ENCODE results near the gene MED15. TPM values are rescaled to one million over a fixed set of nuclear protein-coding genes. Genes with fewer than 3 reads are reported as not detected.
"Not testable (repeated sequence)": the region's sequence is repeated elsewhere in the genome, so short reads cannot be mapped to it uniquely, and the experiment has no call there.

Gene MED15, protein sequence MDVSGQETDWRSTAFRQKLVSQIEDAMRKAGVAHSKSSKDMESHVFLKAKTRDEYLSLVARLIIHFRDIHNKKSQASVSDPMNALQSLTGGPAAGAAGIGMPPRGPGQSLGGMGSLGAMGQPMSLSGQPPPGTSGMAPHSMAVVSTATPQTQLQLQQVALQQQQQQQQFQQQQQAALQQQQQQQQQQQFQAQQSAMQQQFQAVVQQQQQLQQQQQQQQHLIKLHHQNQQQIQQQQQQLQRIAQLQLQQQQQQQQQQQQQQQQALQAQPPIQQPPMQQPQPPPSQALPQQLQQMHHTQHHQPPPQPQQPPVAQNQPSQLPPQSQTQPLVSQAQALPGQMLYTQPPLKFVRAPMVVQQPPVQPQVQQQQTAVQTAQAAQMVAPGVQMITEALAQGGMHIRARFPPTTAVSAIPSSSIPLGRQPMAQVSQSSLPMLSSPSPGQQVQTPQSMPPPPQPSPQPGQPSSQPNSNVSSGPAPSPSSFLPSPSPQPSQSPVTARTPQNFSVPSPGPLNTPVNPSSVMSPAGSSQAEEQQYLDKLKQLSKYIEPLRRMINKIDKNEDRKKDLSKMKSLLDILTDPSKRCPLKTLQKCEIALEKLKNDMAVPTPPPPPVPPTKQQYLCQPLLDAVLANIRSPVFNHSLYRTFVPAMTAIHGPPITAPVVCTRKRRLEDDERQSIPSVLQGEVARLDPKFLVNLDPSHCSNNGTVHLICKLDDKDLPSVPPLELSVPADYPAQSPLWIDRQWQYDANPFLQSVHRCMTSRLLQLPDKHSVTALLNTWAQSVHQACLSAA
- 10 to 100 TPM; 38.1 to 62.5 (median 50.7) TPM for polyA plus RNA-seq (ENCODE audit: insufficient read depth in 1 of 5, insufficient read length in 5 of 5, low replicate concordance in 1 of 5)
- long read RNA-seq, donor 1, partial matches to known transcripts = 57 of 60 reads
- long read RNA-seq, donor 1, other reads (novel, unspliced or antisense) = 0 of 60 reads
- long read RNA-seq, donor 2, partial matches to known transcripts = 7 of 9 reads
- long read RNA-seq, donor 2, other reads (novel, unspliced or antisense) = 0 of 9 reads
- long read RNA-seq, donor 3, partial matches to known transcripts = 19 of 22 reads
- long read RNA-seq, donor 3, other reads (novel, unspliced or antisense) = 0 of 22 reads
- long read RNA-seq, donor 4, partial matches to known transcripts = 28 of 31 reads
- long read RNA-seq, donor 4, other reads (novel, unspliced or antisense) = 0 of 31 reads
- long read RNA-seq, donor 5, partial matches to known transcripts = 50 of 55 reads
- long read RNA-seq, donor 5, other reads (novel, unspliced or antisense) = 0 of 55 reads
- long read RNA-seq, donor 6, partial matches to known transcripts = 46 of 55 reads
- long read RNA-seq, donor 6, other reads (novel, unspliced or antisense) = 0 of 55 reads
- long read RNA-seq, donor 7, transcript MED15-201 (18 exons, 3,351 nt) = major isoform, 5 of 56 reads
- long read RNA-seq, donor 7, partial matches to known transcripts = 43 of 56 reads
- long read RNA-seq, donor 7, other reads (novel, unspliced or antisense) = 0 of 56 reads
- long read RNA-seq, donor 8, partial matches to known transcripts = 9 of 12 reads
- long read RNA-seq, donor 8, other reads (novel, unspliced or antisense) = 0 of 12 reads

DNA sequence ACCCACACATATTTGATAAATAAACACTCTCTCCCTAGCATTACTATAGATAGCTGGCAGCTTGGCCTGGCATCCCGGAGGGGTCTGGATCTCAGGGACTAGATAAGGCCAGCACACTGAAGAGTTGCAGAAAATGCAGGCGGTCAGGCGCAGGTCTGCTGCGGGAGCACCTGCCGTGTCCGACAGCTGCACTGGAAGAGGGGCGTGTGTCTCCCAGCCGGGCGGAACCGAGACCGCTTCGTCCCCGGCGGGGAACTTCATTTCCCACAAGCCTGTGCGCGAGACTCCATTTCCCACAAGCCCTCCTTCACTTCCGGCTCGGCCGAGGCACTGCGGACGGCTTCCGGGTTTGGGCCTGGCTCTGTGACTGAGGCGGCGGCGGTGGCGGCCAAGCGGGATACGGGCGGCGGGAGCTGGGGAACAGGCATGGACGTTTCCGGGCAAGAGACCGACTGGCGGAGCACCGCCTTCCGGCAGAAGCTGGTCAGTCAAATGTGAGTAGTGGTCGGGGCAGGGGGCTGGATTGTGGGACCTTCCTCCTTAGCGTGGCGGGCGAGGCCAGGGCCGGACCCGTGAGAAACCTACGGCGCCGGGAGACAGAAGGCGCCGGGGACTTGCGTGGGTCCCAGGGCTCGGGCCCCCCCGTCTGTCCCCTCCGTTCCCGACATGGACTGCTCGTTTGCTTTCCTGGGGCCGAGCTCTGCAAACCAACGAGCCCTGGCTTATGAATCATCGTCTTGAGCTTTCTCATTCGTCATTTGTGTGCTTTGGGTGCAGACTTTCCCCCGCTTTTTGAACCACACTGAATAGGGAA, at the start of gene MED15:
MED15 (plus strand) TSS at position 358 of the 814 bp plus-strand sequence; CDS start at position 427, 69 bp downstream.
- peak; percentile 80 to 81 for DNase-seq

DNA sequence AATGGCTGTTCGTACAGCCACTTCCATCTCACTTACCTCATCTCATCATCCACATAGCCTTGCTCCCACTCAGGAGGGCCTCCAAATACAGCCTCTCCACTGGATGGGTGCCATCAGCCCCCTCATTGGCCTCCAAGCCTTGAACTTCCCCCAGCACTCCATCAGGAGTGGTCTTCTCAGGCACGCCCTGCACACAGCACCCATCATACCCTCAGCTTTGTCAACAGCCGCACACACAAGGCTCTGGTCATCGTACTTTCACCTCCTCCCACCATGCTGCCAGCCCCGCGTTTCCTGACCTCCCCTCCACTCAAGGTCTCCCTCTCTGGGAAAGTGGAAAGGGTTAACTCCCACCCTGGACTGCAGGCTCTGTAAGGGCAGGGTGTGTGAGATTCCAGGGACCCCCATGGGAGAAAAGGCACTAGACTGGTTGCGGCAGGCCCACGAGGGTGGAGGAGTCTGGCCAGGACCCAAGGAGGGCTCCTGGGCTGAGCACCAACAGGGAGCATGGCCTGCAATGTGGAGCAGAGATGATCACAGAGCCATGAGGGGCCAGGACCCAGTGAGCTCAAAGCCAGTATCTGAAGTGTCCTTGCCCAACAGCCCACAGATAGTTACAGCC, 48.8 kb upstream of the MED15 start:
- DNase-seq = no peak

DNA sequence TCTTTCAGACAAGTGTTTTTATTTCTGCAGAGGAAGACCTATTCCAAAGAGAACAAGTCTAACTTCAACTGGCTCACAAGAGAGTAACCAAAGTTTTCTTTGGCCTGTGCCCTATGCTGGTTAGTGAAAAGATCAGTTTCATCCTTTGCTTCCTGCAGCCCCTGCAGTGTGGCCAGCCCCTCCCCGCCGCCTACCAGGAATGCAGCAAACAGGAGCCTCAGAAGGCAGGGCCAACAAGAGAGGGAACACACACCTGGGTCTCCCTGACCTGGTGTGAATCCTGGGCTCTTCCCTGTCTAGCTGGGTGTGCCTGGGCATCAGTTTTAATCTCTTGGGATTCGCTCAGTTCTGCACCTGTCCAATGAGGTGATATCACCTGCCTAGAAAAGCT, 48.3 kb upstream of the MED15 start:
- DNase-seq = no peak

- no peak for DNase-seq
Observed at GRCh38 chr22:20459862-20460261, 47.5 kb upstream of the MED15 start.

GRCh38 chr22:20463324-20464095, 43.9 kb upstream of the MED15 start:
- no peak for DNase-seq

GRCh38 chr22:20464096-20464614, 43.3 kb upstream of the MED15 start:
- no peak for DNase-seq

- no peak for DNase-seq
Observed at GRCh38 chr22:20464912-20465758, 42.3 kb upstream of the MED15 start.

DNA sequence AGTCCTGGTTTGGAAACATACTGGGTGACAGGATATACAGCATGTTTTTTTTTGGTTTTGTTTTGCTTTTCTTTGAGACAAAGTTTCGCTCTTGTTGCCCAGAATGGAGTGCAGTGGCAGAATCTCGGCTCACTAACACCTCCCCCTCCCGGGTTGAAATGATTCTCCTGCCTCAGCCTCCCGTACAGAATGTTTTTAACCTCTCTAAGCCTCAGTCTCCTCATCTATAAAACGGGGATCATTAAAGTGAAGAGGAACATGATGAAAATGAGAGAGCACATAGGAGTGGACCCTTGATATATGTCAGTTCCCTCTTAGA, 41.7 kb upstream of the MED15 start:
- no peak for DNase-seq

- no peak for DNase-seq
Observed at GRCh38 chr22:20466659-20467379, 40.6 kb upstream of the MED15 start.

- no peak for DNase-seq
Observed at GRCh38 chr22:20469110-20469868, 38.1 kb upstream of the MED15 start.

DNA sequence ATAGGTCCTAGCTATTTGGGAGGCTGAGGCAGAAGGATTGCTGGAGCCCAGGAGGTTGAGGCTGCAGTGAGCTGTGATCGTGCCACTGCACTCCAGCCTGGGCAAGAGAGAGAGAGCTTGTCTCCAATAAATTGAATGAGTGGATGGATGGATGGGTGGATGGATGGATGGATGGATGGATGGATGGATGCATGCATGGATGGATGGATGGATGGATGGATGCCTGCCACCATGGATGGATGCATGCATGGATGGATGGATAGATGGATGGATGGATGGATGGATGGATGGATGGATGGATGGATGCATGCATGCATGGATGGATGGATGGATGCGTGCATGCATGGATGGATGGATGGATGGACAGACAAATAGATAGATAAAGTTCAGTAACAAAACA, 36.9 kb upstream of the MED15 start:
- DNase-seq = not testable (repeated sequence)

- DNase-seq = no peak
Observed at GRCh38 chr22:20471126-20471833, 36.1 kb upstream of the MED15 start.

DNA sequence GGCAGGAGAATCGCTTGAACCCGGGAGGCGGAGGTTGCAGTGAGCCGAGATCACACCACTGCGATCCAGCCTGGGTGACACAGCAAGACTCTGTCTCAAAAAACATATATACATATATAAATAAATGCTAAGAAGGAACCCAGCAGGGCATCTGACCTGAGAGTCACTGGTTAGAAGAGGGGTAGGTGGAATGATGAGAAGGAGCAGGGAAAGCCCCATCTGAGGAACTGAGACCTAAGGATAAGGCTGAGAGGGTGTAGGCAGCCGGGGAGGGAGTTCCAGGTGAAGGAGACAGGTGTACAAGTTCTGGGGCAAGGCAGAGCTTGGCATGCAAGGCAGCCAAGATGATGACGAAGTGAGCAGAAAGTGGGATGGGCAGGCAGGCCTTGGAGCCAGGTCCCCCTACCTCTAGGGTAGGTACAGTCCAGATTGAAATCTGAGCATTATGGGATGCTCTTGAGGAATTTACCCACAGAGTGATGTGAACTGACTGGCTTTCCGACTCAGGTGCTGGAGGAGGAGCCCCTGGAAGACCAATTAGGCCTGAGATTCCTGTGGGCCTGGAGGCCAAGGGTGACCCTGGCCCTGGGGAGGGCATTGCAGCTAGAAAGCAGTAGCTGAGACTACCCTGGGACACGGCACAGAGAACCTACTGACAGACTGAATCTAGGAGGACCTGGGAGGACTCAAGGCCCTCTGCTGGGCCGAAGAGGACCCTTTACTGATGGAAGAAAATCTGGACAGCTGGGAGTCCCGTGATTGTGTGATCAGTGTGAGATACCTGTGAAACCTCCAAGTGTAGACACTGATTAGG, 34.6 kb upstream of the MED15 start:
- no peak for DNase-seq

- DNase-seq = no peak
Observed at GRCh38 chr22:20475115-20475436, 32.3 kb upstream of the MED15 start.

DNA sequence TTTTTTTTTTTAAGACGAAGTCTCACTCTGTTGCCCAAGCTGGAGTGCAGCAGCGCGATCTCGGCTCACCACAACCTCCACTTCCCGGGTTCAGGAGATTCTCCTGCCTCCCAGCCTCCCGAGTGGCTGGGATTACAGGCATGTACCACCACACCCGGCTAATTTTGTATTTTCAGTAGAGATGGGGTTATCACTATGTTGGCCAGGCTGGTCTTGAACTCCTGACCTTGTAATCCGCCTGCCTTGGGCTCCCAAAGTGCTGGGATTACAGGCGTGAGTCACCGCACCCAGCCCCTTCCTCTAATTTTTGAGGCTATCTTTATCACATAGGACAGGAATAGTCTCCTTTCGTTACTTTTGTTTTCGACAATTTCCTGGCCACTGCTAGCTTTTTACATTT, 31.8 kb upstream of the MED15 start:
- not testable (repeated sequence) for DNase-seq
